ENCODE data around the gene FAM241A.

Gene FAM241A

DNA sequence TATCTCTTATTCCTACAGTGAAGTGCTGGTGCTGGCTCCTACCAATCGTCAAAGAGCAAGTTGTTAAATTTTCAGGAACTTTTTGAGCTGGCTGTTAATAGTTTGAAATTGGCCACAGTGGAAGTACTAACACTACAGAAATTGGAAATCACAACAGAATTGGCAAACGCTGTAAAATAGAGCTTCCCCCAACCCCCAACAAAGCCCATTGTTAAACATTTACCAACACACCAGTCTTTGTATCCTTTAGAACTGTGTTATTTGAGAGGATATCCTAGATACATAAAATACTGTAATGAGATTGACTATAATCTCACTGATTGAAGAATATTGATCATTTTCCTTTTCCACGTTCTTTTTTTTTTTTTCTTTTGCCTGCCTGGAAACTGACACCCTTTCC lies 37.4 kb downstream of the FAM241A start:
- Histone ChIP-seq H3K27me3 (ENCODE audit: insufficient read depth, poor library complexity, severe bottlenecking) (no peaks in the 10 kb centered on the region), H3K4me3 (replicated peaks; ENCODE audit: insufficient read depth, low read length) (no peak overlapping the region), H3K27ac (replicated peaks) (no peak overlapping the region)
- no peak for DNase-seq (ENCODE audit: low read depth in 1 of 2, low spot score in 1 of 2)
- TF ChIP-seq POLR2AphosphoS5 (IDR thresholded peaks at IDR 0.05; ENCODE audit: low read depth) (no peak), GABPA (IDR thresholded peaks at IDR 0.05; ENCODE audit: low read depth) (no peak), SPI1 (IDR thresholded peaks at IDR 0.05; ENCODE audit: borderline replicate concordance, low read depth) (no peak)
- TF ChIP-seq, protein P1, sequence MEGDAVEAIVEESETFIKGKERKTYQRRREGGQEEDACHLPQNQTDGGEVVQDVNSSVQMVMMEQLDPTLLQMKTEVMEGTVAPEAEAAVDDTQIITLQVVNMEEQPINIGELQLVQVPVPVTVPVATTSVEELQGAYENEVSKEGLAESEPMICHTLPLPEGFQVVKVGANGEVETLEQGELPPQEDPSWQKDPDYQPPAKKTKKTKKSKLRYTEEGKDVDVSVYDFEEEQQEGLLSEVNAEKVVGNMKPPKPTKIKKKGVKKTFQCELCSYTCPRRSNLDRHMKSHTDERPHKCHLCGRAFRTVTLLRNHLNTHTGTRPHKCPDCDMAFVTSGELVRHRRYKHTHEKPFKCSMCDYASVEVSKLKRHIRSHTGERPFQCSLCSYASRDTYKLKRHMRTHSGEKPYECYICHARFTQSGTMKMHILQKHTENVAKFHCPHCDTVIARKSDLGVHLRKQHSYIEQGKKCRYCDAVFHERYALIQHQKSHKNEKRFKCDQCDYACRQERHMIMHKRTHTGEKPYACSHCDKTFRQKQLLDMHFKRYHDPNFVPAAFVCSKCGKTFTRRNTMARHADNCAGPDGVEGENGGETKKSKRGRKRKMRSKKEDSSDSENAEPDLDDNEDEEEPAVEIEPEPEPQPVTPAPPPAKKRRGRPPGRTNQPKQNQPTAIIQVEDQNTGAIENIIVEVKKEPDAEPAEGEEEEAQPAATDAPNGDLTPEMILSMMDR (IDR thresholded peaks at IDR 0.05; ENCODE audit: insufficient read depth, low read length) = no peak
- TF ChIP-seq, protein P2, sequence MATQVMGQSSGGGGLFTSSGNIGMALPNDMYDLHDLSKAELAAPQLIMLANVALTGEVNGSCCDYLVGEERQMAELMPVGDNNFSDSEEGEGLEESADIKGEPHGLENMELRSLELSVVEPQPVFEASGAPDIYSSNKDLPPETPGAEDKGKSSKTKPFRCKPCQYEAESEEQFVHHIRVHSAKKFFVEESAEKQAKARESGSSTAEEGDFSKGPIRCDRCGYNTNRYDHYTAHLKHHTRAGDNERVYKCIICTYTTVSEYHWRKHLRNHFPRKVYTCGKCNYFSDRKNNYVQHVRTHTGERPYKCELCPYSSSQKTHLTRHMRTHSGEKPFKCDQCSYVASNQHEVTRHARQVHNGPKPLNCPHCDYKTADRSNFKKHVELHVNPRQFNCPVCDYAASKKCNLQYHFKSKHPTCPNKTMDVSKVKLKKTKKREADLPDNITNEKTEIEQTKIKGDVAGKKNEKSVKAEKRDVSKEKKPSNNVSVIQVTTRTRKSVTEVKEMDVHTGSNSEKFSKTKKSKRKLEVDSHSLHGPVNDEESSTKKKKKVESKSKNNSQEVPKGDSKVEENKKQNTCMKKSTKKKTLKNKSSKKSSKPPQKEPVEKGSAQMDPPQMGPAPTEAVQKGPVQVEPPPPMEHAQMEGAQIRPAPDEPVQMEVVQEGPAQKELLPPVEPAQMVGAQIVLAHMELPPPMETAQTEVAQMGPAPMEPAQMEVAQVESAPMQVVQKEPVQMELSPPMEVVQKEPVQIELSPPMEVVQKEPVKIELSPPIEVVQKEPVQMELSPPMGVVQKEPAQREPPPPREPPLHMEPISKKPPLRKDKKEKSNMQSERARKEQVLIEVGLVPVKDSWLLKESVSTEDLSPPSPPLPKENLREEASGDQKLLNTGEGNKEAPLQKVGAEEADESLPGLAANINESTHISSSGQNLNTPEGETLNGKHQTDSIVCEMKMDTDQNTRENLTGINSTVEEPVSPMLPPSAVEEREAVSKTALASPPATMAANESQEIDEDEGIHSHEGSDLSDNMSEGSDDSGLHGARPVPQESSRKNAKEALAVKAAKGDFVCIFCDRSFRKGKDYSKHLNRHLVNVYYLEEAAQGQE (IDR thresholded peaks at IDR 0.05; ENCODE audit: insufficient replicate concordance, low read depth) = no peak

DNA sequence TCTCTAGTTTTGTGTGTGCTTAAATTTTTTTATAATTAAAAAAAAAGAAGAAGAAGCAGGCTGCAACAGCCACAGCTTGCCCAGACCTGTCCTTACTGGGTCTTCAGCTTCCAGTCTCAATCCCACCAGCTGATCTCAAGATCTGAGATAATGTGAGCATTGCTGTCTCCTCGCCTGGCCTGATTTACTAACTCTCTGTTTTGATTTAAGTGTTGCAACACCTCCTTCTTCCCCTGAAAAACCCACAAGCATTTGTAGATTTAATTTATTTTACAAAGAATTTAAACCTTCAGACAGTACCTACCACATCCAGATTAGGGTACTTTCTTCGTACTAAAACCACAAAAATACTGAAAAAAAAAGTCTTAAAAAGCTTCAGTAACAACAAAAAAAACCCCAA lies 38.0 kb downstream of the FAM241A start:
- TF ChIP-seq POLR2AphosphoS5 (IDR thresholded peaks at IDR 0.05; ENCODE audit: low read depth) (no peak), GABPA (IDR thresholded peaks at IDR 0.05; ENCODE audit: low read depth) (no peak), SPI1 (IDR thresholded peaks at IDR 0.05; ENCODE audit: borderline replicate concordance, low read depth) (no peak)
- TF ChIP-seq, protein P2 (IDR thresholded peaks at IDR 0.05; ENCODE audit: insufficient replicate concordance, low read depth) = no peak
- TF ChIP-seq, protein P1 (IDR thresholded peaks at IDR 0.05; ENCODE audit: insufficient read depth, low read length) = no peak
- DNase-seq (ENCODE audit: low read depth in 1 of 2, low spot score in 1 of 2) = no peak
- H3K27me3 ChIP-seq (ENCODE audit: insufficient read depth, poor library complexity, severe bottlenecking) = no peaks in the 10 kb centered on the region
- H3K4me3 ChIP-seq (replicated peaks; ENCODE audit: insufficient read depth, low read length) = no peak overlapping the region
- H3K27ac ChIP-seq (replicated peaks) = no peak overlapping the region

DNA sequence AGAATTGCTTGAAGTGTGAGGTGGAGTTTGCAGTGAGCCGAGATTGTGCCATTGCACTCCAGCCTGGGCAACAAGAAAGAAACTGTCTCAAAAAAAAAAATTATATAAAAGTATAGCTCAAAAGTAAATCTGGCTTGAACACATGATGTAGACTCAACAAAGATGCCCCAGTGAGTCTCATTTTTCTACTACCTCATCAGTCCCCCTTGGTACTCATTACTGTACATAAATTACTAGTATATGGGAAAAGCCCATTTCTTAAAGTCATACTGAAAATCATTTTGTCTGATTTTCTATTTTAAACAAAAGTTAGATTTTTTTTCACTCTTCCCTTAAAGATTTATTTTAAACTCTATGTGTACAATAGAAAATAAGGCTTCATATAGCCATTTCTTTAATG lies 39.2 kb downstream of the FAM241A start:
- TF ChIP-seq, protein P1 (IDR thresholded peaks at IDR 0.05; ENCODE audit: insufficient read depth, low read length) = no peak
- Histone ChIP-seq H3K27me3 (ENCODE audit: insufficient read depth, poor library complexity, severe bottlenecking) (no peaks in the 10 kb centered on the region), H3K4me3 (replicated peaks; ENCODE audit: insufficient read depth, low read length) (no peak overlapping the region), H3K27ac (replicated peaks) (no peak overlapping the region)
- DNase-seq (ENCODE audit: low read depth in 1 of 2, low spot score in 1 of 2) = no peak

DNA sequence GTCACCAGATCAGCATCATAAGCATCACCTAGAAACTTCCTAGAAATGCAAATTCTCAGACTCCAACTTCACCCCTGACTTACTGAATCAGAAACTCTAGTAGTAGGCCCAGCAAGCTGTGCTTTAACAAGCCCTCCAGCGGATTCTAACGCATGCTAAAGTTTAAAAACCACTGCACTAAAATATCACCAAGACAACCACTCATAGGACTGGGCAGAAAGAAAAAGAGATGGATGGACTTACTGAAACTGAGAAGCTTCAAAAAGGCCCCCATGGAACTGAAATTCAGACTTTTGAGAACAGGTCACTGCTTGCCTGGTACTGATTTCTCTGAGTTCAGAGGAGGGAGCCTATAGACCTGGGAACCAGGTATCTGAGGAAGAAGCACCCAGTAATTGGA lies 40.1 kb downstream of the FAM241A start:
- no peaks in the 10 kb centered on the region for H3K27me3 ChIP-seq (ENCODE audit: insufficient read depth, poor library complexity, severe bottlenecking)
- TF ChIP-seq POLR2AphosphoS5 (IDR thresholded peaks at IDR 0.05; ENCODE audit: low read depth) (no peak), GABPA (IDR thresholded peaks at IDR 0.05; ENCODE audit: low read depth) (no peak), SPI1 (IDR thresholded peaks at IDR 0.05; ENCODE audit: borderline replicate concordance, low read depth) (no peak)
- TF ChIP-seq, protein P2 (IDR thresholded peaks at IDR 0.05; ENCODE audit: insufficient replicate concordance, low read depth) = no peak
- TF ChIP-seq, protein P1 (IDR thresholded peaks at IDR 0.05; ENCODE audit: insufficient read depth, low read length) = no peak
- no peak overlapping the region for H3K4me3 ChIP-seq (replicated peaks; ENCODE audit: insufficient read depth, low read length)
- no peak for DNase-seq (ENCODE audit: low read depth in 1 of 2, low spot score in 1 of 2)
- H3K27ac ChIP-seq (replicated peaks) = peak overlapping the region; percentile 21
